GM12874 (cell line): ENCODE measurements around the gene VCAN.

Experiments used
- CTCF ChIP-seq: IDR thresholded peaks from 2 replicates; pipeline ENCODE4 v1.5.1; 2011; ENCODE audit warnings: low read depth, mild to moderate bottlenecking, control low read depth, low read length, moderate library complexity; ENCODE audit not compliant: insufficient read depth

The VCAN gene

GRCh38 chr5:83554133-83554532 is 82.6 kb downstream of the VCAN start:
- TF ChIP-seq CTCF: no peak

- TF ChIP-seq CTCF: no peak
Observed at GRCh38 chr5:83554686-83555085, 83.1 kb downstream of the VCAN start.

GRCh38 chr5:83555263-83555662 is 83.7 kb downstream of the VCAN start:
- no peak for TF ChIP-seq CTCF

GRCh38 chr5:83556190-83556589 is 84.6 kb downstream of the VCAN start:
- no peak for TF ChIP-seq CTCF

GRCh38 chr5:83559118-83559785 is 87.7 kb downstream of the VCAN start:
- no peak for TF ChIP-seq CTCF

- no peak for TF ChIP-seq CTCF
Observed at GRCh38 chr5:83562071-83562606, 90.6 kb downstream of the VCAN start.

- TF ChIP-seq CTCF: no peak
Observed at GRCh38 chr5:83562791-83563557, 91.4 kb downstream of the VCAN start.
